Dendritic cell treated with granulocyte-macrophage colony-stimulating factor and Interleukin-4, amounts not matched to agents 40 ng/mL and 50 ng/mL, for 4 days (primary cell): ENCODE data around the gene LRRC10B.

Experiments
- H3K27ac Mint-ChIP-seq: one replicate; pipeline ENCODE4 v1.8.0; 2022; ENCODE audit warnings: mild to moderate bottlenecking, mixed read lengths
- H3K27me3 Mint-ChIP-seq: one replicate; pipeline ENCODE4 v1.8.0; 2022; ENCODE audit warnings: mild to moderate bottlenecking, mixed read lengths
- H3K36me3 Mint-ChIP-seq: one replicate; pipeline ENCODE4 v1.8.0; 2022; ENCODE audit warnings: low read depth, mixed read lengths
- H3K4me1 Mint-ChIP-seq: one replicate; pipeline ENCODE4 v1.8.0; 2022; ENCODE audit warnings: low read depth, mixed read lengths
- H3K4me3 Mint-ChIP-seq: one replicate; pipeline ENCODE4 v1.8.0; 2022; ENCODE audit warnings: mild to moderate bottlenecking, moderate library complexity, mixed read lengths
- H3K9me3 Mint-ChIP-seq: one replicate; pipeline ENCODE4 v1.8.0; 2022; ENCODE audit warnings: mixed read lengths
- intact Hi-C: fragments of 100-400 bp; cut with micrococcal nuclease; formaldehyde crosslinking; loops from one replicate; pipeline ENCODE4 v1.15.0; 2022

LRRC10B gene

GRCh38 chr11:61524446-61524845, 15.9 kb downstream of the LRRC10B start:
- Mint-ChIP-seq H3K27me3 (peaks cover 34% of the 10 kb centered on the region), H3K9me3 (no peaks in the 10 kb centered on the region), H3K4me1 (no peaks in the 10 kb centered on the region), H3K36me3 (no peaks in the 10 kb centered on the region), H3K27ac (no peak overlapping the region), H3K4me3 (no peak overlapping the region)
- intact Hi-C loops = no loop called here

GRCh38 chr11:61524963-61525587, 16.5 kb downstream of the LRRC10B start:
- Mint-ChIP-seq H3K36me3 (no peaks in the 10 kb centered on the region), H3K9me3 (no peaks in the 10 kb centered on the region)

DNA sequence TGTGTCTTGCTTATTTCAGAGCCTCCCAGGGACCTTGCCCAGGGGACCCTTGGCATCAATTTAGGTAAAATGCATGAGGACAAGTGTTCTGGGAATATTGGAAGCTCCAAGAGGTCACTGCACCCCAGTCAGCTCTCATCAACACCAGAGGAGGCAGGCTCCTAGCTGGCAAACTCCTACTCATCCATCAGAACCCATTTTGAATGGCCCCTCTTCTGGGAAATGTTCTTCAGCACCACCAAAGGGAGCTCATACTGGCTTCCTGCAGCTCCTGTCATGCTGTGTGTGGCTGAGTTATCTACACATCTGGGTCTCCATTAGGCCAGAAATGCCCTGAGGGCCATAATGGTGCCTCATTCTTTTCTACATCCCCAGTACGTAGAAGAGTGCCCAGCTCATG, 17.7 kb downstream of the LRRC10B start:
- no peak overlapping the region for H3K27ac Mint-ChIP-seq
- intact Hi-C loops = no loop called here
- H3K4me1 Mint-ChIP-seq = no peaks in the 10 kb centered on the region
- H3K27me3 Mint-ChIP-seq = peaks cover 38% of the 10 kb centered on the region
- no peaks in the 10 kb centered on the region for H3K36me3 Mint-ChIP-seq
- no peaks in the 10 kb centered on the region for H3K9me3 Mint-ChIP-seq
- no peak overlapping the region for H3K4me3 Mint-ChIP-seq

More at GRCh38 chr11:61524963-61525587, 16.5 kb downstream of the LRRC10B start:
- intact Hi-C loops = no loop called here
- Mint-ChIP-seq H3K27ac (no peak overlapping the region), H3K4me3 (no peak overlapping the region), H3K4me1 (no peaks in the 10 kb centered on the region), H3K27me3 (peaks cover 36% of the 10 kb centered on the region)

- peaks cover 38% of the 10 kb centered on the region for H3K27me3 Mint-ChIP-seq
- H3K4me1 Mint-ChIP-seq = no peaks in the 10 kb centered on the region
- H3K9me3 Mint-ChIP-seq = no peaks in the 10 kb centered on the region
- no peak overlapping the region for H3K27ac Mint-ChIP-seq
- no peak overlapping the region for H3K4me3 Mint-ChIP-seq
- no peaks in the 10 kb centered on the region for H3K36me3 Mint-ChIP-seq
- intact Hi-C loops = no loop called here
These were observed 18.6 kb downstream of the LRRC10B start for GRCh38 chr11:61526956-61527731.

GRCh38 chr11:61528114-61528513, 19.6 kb downstream of the LRRC10B start:
- Mint-ChIP-seq H3K36me3 (no peaks in the 10 kb centered on the region), H3K4me1 (no peaks in the 10 kb centered on the region), H3K4me3 (no peak overlapping the region), H3K27me3 (peaks cover 39% of the 10 kb centered on the region), H3K9me3 (no peaks in the 10 kb centered on the region), H3K27ac (no peak overlapping the region)
- intact Hi-C loops = no loop called here

DNA sequence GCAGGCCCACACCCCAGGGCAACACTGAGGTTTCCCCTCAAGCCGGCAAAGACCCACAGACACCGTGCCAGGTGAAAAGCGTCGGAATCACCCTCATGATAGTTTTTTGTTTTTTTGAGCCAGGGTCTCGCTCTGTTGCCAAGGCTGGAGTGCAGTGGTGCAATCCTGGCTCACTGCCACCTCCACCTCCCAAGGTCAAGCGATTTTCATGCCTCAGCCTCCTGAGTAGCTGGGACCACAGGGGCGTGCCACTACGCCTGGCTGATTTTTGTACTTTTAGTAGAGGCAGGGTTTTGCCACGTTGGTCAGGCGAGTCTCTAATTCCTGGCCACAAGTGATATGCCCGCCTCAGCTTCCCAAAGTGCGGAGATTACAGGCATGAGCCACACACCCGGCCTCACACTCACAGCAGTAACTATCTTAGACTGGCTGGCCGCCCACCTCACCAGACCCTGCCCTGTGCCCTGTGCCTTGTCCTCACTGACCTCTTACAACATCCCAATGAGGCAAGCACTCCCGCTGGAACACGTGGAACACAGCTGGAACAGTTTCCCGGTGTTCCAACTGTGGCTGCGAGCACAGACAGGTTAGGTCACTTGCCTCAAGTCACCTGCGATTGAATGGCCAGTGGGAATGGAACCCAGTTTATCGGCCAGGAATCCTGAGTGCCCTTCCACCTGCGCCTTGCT, 21.1 kb downstream of the LRRC10B start:
- Mint-ChIP-seq H3K27ac (no peak overlapping the region), H3K9me3 (no peaks in the 10 kb centered on the region), H3K27me3 (peaks cover 40% of the 10 kb centered on the region), H3K4me3 (no peak overlapping the region), H3K4me1 (no peaks in the 10 kb centered on the region), H3K36me3 (no peaks in the 10 kb centered on the region)
- intact Hi-C loops = no loop called here

GRCh38 chr11:61531044-61531443, 22.5 kb downstream of the LRRC10B start:
- Mint-ChIP-seq H3K36me3 (no peaks in the 10 kb centered on the region), H3K27ac (no peak overlapping the region), H3K9me3 (no peaks in the 10 kb centered on the region), H3K27me3 (peaks cover 42% of the 10 kb centered on the region), H3K4me3 (no peak overlapping the region), H3K4me1 (no peaks in the 10 kb centered on the region)
- intact Hi-C loops = no loop called here

GRCh38 chr11:61532134-61533038, 23.8 kb downstream of the LRRC10B start:
- intact Hi-C loops = no loop called here
- Mint-ChIP-seq H3K36me3 (no peaks in the 10 kb centered on the region), H3K27ac (no peak overlapping the region), H3K4me1 (no peaks in the 10 kb centered on the region), H3K27me3 (peaks cover 35% of the 10 kb centered on the region), H3K9me3 (no peaks in the 10 kb centered on the region), H3K4me3 (no peak overlapping the region)

GRCh38 chr11:61533039-61533375, 24.5 kb downstream of the LRRC10B start:
- Mint-ChIP-seq H3K4me3 (no peak overlapping the region), H3K27me3 (peaks cover 30% of the 10 kb centered on the region), H3K36me3 (no peaks in the 10 kb centered on the region), H3K4me1 (no peaks in the 10 kb centered on the region), H3K27ac (no peak overlapping the region), H3K9me3 (no peaks in the 10 kb centered on the region)
- intact Hi-C loops = no loop called here

- H3K36me3 Mint-ChIP-seq = no peaks in the 10 kb centered on the region
- no peaks in the 10 kb centered on the region for H3K4me1 Mint-ChIP-seq
- H3K27me3 Mint-ChIP-seq = peaks cover 29% of the 10 kb centered on the region
- no peak overlapping the region for H3K27ac Mint-ChIP-seq
- no peak overlapping the region for H3K4me3 Mint-ChIP-seq
- intact Hi-C loops = no loop called here
- no peaks in the 10 kb centered on the region for H3K9me3 Mint-ChIP-seq
These were observed 24.9 kb downstream of the LRRC10B start for GRCh38 chr11:61533401-61533800.

DNA sequence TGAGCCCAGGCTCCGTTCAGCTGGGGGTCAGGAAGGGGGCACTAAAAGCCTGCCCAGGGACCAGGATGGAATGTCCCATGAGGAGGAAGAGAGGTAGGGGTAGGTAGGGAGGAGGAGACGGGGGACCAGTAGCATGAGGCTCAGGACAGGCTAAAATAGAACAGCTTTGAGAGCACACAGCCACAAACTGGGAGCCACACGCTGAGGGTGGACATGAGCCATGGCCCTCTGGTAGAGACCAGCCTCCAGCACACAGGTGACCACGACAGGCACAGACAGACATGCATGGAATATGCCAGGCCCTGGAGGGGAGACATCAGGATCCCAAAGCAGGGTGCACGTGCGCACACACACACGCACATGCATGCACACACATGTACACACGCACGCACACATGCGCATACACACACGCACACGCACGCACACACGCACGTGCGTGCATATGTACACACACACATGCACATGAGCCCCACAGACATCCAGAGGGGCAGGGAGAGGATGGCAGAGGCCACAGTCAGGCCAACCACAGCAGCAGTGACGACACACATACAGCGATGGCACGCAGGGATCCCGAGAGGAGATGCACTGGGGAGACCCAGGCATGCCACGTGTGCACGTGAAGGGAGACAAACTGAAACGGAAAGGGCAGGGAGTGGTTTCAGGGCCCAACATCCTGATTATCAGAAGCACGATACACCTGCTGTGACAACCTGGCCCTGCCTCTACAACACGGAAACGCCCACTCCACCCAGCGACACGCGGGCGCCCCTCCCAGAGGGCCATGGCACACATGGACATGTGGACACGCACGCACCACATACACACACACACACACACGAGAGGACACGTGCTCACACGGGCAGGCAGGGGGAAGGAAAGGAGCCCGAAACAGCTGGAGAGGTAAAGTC, 25.7 kb downstream of the LRRC10B start:
- Mint-ChIP-seq H3K9me3 (no peaks in the 10 kb centered on the region), H3K27ac (no peak overlapping the region), H3K4me3 (no peak overlapping the region), H3K27me3 (peaks cover 28% of the 10 kb centered on the region), H3K4me1 (no peaks in the 10 kb centered on the region), H3K36me3 (no peaks in the 10 kb centered on the region)
- intact Hi-C loops = no loop called here

GRCh38 chr11:61534933-61535839, 26.6 kb downstream of the LRRC10B start:
- peaks cover 32% of the 10 kb centered on the region for H3K27me3 Mint-ChIP-seq
- no peak overlapping the region for H3K4me3 Mint-ChIP-seq

More at GRCh38 chr11:61534933-61535839, 26.6 kb downstream of the LRRC10B start:
- intact Hi-C loops = no loop called here
- Mint-ChIP-seq H3K9me3 (no peaks in the 10 kb centered on the region), H3K27ac (no peak overlapping the region), H3K4me1 (no peaks in the 10 kb centered on the region), H3K36me3 (no peaks in the 10 kb centered on the region)
